T-helper 2 cell treated with Interferon-gamma antibody and Interleukin-4, amounts not matched to agents 5 μg/mL and 100 μg/mL, for 36 hours (primary cell): ENCODE results near the gene RD3L.
A peak's percentile ranks its signal among the peaks of the same experiment; 100 is the strongest.
"Not testable (repeated sequence)": the region's sequence is repeated elsewhere in the genome, so short reads cannot be mapped to it uniquely, and the experiment has no call there.

ENCODE experiments used
- DNase-seq: peaks from one replicate; pipeline ENCODE4 v3.0.0; 2021; ENCODE audit warnings: low spot score
- H3K27ac Mint-ChIP-seq: one replicate; pipeline ENCODE4 v1.8.0; 2021; ENCODE audit warnings: mild to moderate bottlenecking, mixed read lengths
- H3K27me3 Mint-ChIP-seq: one replicate; pipeline ENCODE4 v1.8.0; 2021; ENCODE audit warnings: low read depth, mixed read lengths
- H3K36me3 Mint-ChIP-seq: one replicate; pipeline ENCODE4 v1.8.0; 2021; ENCODE audit warnings: low read depth, mixed read lengths
- H3K4me1 Mint-ChIP-seq: one replicate; pipeline ENCODE4 v1.8.0; 2021; ENCODE audit warnings: low read depth, mixed read lengths
- H3K4me3 Mint-ChIP-seq: one replicate; pipeline ENCODE4 v1.8.0; 2022; ENCODE audit warnings: mild to moderate bottlenecking, moderate library complexity, mixed read lengths
- H3K9me3 Mint-ChIP-seq: one replicate; pipeline ENCODE4 v1.8.0; 2021; ENCODE audit warnings: mixed read lengths

RD3L gene

GRCh38 chr14:103943673-103944072 is 1.3 kb upstream of the RD3L start:
- Mint-ChIP-seq H3K27me3 (peaks cover 24% of the 10 kb centered on the region), H3K4me3 (no peak overlapping the region), H3K9me3 (peaks cover 4% of the 10 kb centered on the region), H3K4me1 (no peaks in the 10 kb centered on the region), H3K27ac (no peak overlapping the region), H3K36me3 (no peaks in the 10 kb centered on the region)
- DNase-seq, result no peak

DNA sequence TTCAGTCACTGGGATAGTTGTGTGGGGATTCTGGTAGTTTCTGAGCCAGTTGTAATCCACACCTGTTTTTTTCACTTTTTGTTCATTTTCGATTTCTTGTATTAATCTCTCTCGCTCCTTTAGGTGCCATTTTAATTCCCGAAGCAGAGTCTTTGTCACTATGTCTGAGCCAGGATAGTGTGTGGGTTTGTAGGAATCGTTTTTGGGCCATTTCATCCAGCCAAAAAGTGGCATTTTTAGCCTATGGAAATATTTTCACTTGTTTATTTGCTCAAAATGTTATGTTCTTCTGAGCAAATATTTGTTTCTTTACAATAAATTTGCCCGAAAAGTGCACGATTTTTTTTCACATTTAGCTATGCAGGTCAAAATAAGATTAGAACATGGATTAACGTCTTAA is 867 bp downstream of the RD3L start:
- Mint-ChIP-seq H3K4me1 (no peaks in the 10 kb centered on the region), H3K27me3 (peaks cover 23% of the 10 kb centered on the region), H3K9me3 (no peaks in the 10 kb centered on the region), H3K4me3 (no peak overlapping the region), H3K36me3 (no peaks in the 10 kb centered on the region), H3K27ac (no peak overlapping the region)
- no peak for DNase-seq

- no peak overlapping the region for H3K4me3 Mint-ChIP-seq
- DNase-seq, result no peak
- no peak overlapping the region for H3K27ac Mint-ChIP-seq
- H3K4me1 Mint-ChIP-seq, result peaks cover 9% of the 10 kb centered on the region
- H3K9me3 Mint-ChIP-seq, result no peaks in the 10 kb centered on the region
- H3K27me3 Mint-ChIP-seq, result peaks cover 10% of the 10 kb centered on the region
- H3K36me3 Mint-ChIP-seq, result no peaks in the 10 kb centered on the region
These were observed 7.2 kb downstream of the RD3L start for GRCh38 chr14:103935102-103935501.

DNA sequence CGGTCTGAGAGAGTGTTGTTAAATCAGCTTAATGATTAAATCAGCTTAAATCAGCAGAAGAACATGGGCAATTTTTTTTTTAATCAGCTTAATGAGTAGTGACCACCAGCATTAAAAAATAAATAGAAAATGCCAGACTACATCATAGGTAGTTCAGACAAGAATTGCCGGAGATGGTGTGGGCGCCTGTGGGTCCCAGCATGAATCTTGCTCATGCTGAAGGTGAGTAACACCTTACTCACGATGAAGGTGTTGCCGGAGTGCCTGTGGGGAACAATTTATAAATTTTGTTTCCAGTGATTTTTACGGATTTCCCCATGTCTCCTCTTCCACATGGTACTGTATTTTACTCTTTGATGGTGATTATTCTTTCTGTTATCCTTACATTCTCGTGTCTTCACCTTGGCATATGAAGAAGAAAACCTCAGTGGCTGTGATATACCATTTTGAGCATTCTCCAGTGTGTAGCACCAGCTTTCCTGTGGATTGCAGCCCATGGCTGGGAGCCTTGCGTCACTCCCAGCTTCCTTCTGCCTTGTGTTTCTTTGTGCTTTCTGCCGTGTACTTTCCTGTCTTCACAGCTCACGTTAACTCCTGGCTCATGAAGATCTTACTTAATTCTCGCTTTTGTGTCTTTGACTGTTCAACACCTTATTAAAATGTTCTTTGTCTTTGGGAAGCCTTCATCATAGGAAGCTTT is 9.4 kb downstream of the RD3L start:
- H3K9me3 Mint-ChIP-seq, result no peaks in the 10 kb centered on the region
- no peak overlapping the region for H3K27ac Mint-ChIP-seq
- no peak for DNase-seq
- H3K4me1 Mint-ChIP-seq, result peaks cover 9% of the 10 kb centered on the region
- no peaks in the 10 kb centered on the region for H3K36me3 Mint-ChIP-seq
- peaks cover 6% of the 10 kb centered on the region for H3K27me3 Mint-ChIP-seq
- no peak overlapping the region for H3K4me3 Mint-ChIP-seq

GRCh38 chr14:103931422-103931821 is 10.9 kb downstream of the RD3L start:
- DNase-seq, result no peak
- Mint-ChIP-seq H3K27me3 (no peaks in the 10 kb centered on the region), H3K9me3 (no peaks in the 10 kb centered on the region), H3K36me3 (no peaks in the 10 kb centered on the region), H3K27ac (no peak overlapping the region), H3K4me1 (peaks cover 9% of the 10 kb centered on the region), H3K4me3 (no peak overlapping the region)

- no peak for DNase-seq
- no peak overlapping the region for H3K27ac Mint-ChIP-seq
- no peaks in the 10 kb centered on the region for H3K27me3 Mint-ChIP-seq
- H3K4me3 Mint-ChIP-seq, result no peak overlapping the region
- no peaks in the 10 kb centered on the region for H3K36me3 Mint-ChIP-seq
- peaks cover 9% of the 10 kb centered on the region for H3K4me1 Mint-ChIP-seq
- H3K9me3 Mint-ChIP-seq, result no peaks in the 10 kb centered on the region
These were observed 12.2 kb downstream of the RD3L start for GRCh38 chr14:103930051-103930604.

DNA sequence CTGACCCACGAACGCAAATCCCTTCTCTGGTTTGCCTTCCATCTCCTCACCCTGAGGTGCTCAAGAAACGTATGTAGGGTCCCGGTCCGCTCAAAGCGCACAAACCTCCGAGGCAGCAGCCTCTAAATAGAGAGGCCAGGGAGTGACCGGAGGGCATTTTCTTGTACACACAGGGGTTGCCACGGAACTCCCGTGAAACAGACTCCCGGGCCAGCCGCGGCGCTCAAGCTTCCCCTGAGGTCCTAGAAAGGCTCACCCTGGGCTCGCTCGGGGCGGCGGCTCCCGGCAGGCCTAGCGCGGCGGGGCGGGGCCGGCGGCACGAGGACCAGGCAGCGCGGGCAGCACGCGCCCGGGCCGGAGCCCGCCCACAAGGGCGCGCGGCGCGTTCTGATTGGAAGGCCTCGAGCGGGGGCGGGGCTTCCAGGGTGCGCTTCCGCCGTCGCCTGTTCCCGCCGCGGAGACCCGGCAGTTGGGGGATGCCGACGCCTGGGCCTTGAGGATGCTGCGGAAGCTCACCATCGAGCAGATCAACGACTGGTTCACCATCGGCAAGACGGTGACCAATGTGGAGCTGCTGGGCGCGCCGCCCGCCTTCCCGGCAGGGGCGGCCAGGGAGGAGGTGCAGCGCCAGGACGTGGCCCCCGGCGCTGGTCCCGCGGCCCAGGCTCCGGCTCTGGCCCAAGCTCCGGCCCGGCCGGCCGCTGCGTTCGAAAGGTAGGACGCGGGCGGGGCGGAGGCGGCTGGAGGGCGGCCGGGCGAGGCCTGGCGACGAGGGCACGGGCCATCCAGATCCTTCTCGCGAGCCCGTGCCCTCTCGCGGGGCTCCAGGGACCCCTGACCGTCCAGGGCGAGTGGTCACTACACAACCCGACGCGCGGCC is 14.1 kb downstream of the RD3L start, which contains the start of gene TDRD9:
Gene TDRD9, plus strand, starts transcription at position 446 of the 880 bp plus-strand sequence. Its CDS starts 54 bp downstream, at position 500.
- H3K27ac Mint-ChIP-seq, result no peak within 1 kb of the TSS
- H3K27me3 Mint-ChIP-seq, result peaks cover 4% of the 10 kb centered on the region
- H3K36me3 Mint-ChIP-seq, result no peaks in the 10 kb centered on the region
- no peak for DNase-seq
- peaks cover 4% of the 10 kb centered on the region for H3K4me1 Mint-ChIP-seq
- no peak within 1 kb of the TSS for H3K4me3 Mint-ChIP-seq
- no peaks in the 10 kb centered on the region for H3K9me3 Mint-ChIP-seq

- Mint-ChIP-seq H3K27me3 (peaks cover 7% of the 10 kb centered on the region), H3K27ac (no peak overlapping the region), H3K9me3 (no peaks in the 10 kb centered on the region), H3K4me3 (no peak overlapping the region), H3K4me1 (peaks cover 7% of the 10 kb centered on the region), H3K36me3 (no peaks in the 10 kb centered on the region)
- no peak for DNase-seq
These were observed 14.8 kb downstream of the RD3L start for GRCh38 chr14:103927566-103927965.

DNA sequence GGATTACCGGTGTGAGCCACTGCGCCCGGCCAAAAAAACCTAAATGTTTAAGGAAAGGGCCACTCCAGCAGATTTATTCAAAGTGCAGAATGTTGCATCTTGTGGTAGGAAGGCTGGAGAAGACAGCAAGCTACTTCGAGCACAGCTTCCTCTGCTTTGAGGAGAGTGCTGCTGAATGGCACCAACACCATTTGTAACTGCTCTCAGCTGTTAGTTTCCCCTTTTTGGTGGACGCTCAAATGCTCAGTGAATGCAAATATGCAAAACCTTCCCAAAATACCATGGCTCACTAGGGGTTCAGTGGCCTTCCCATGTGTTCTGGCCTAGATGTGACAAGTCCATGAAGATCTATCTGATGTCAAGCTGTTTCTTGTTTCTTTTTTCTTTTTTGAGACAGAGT is 17.0 kb downstream of the RD3L start:
- Mint-ChIP-seq H3K4me3 (no peak overlapping the region), H3K36me3 (no peaks in the 10 kb centered on the region), H3K27me3 (peaks cover 7% of the 10 kb centered on the region), H3K27ac (no peak overlapping the region), H3K9me3 (no peaks in the 10 kb centered on the region), H3K4me1 (peaks cover 7% of the 10 kb centered on the region)
- no peak for DNase-seq

- peaks cover 9% of the 10 kb centered on the region for H3K4me1 Mint-ChIP-seq
- DNase-seq, result no peak
- H3K4me3 Mint-ChIP-seq, result no peak overlapping the region
These were observed 18.5 kb downstream of the RD3L start for GRCh38 chr14:103923863-103924262.

GRCh38 chr14:103921855-103922200 is 20.5 kb downstream of the RD3L start:
- DNase-seq, H3K4me1 Mint-ChIP-seq, H3K9me3 Mint-ChIP-seq, H3K27ac Mint-ChIP-seq, H3K36me3 Mint-ChIP-seq, H3K27me3 Mint-ChIP-seq: not testable (repeated sequence)
- H3K4me3 Mint-ChIP-seq, result peak overlapping the region; percentile 94

More at GRCh38 chr14:103923863-103924262, 18.5 kb downstream of the RD3L start:
- H3K27ac Mint-ChIP-seq, result no peak overlapping the region
- peaks cover 7% of the 10 kb centered on the region for H3K27me3 Mint-ChIP-seq
- no peaks in the 10 kb centered on the region for H3K36me3 Mint-ChIP-seq
- no peaks in the 10 kb centered on the region for H3K9me3 Mint-ChIP-seq

- H3K4me1 Mint-ChIP-seq, result peaks cover 9% of the 10 kb centered on the region
- H3K4me3 Mint-ChIP-seq, result peak overlapping the region; percentile 94
- H3K27ac Mint-ChIP-seq, result peak overlapping the region; percentile 77
- no peaks in the 10 kb centered on the region for H3K9me3 Mint-ChIP-seq
- H3K36me3 Mint-ChIP-seq, result peaks cover 3% of the 10 kb centered on the region
- peaks cover 7% of the 10 kb centered on the region for H3K27me3 Mint-ChIP-seq
- peak; percentile 96 for DNase-seq
These were observed 21.1 kb downstream of the RD3L start for GRCh38 chr14:103920981-103921854.

- Mint-ChIP-seq H3K4me3 (no peak overlapping the region), H3K9me3 (no peaks in the 10 kb centered on the region), H3K27me3 (no peaks in the 10 kb centered on the region), H3K36me3 (peaks cover 14% of the 10 kb centered on the region), H3K27ac (no peak overlapping the region), H3K4me1 (peaks cover 9% of the 10 kb centered on the region)
- no peak for DNase-seq
These were observed 25.6 kb downstream of the RD3L start for GRCh38 chr14:103916636-103917262.
